Lung (tissue), 12 donors: ENCODE results near the gene DDX1. TPM values are rescaled to one million over a fixed set of nuclear protein-coding genes. Genes with fewer than 3 reads are reported as not detected.

Experiments used
- ATAC-seq: fragments of 200-7000 bp; cut with Tn5 transposase; one replicate; pipeline ENCODE4 v1.9.1; 2020; ENCODE audit warnings: moderate number of reproducible peaks; ENCODE audit not compliant: insufficient read depth, low FRiP score
- DNase-seq, 3 donors: peaks; one replicate each; pipeline ENCODE4 v3.0.0-alpha.2; 2013 to 2017
- H3K27ac ChIP-seq, 2 donors: one replicate each; pipeline ENCODE4 v1.5.1; 2013; ENCODE audit warnings: mild to moderate bottlenecking in 2 of 2, moderate library complexity in 2 of 2, control low read depth in 1 of 2, inconsistent platforms in 1 of 2, low read depth in 1 of 2, low read length in 1 of 2
- H3K27me3 ChIP-seq, 3 donors: one replicate each; pipeline ENCODE4 v1.5.1; 2013; ENCODE audit warnings: low read length in 2 of 3; ENCODE audit not compliant: control insufficient read depth in 3 of 3, insufficient read depth in 3 of 3
- H3K36me3 ChIP-seq, 4 donors: one replicate each; pipeline ENCODE4 v1.5.1; 2013; ENCODE audit warnings: low read length in 4 of 4, mild to moderate bottlenecking in 1 of 4, moderate library complexity in 1 of 4; ENCODE audit not compliant: control insufficient read depth in 4 of 4, insufficient read depth in 4 of 4
- H3K4me1 ChIP-seq, 5 donors: one replicate each; pipeline ENCODE4 v1.5.1; 2013; ENCODE audit warnings: low read length in 5 of 5, mild to moderate bottlenecking in 2 of 5, moderate library complexity in 1 of 5; ENCODE audit not compliant: control insufficient read depth in 5 of 5, insufficient read depth in 5 of 5
- H3K4me3 ChIP-seq: one replicate; pipeline ENCODE4 v1.5.1; 2013; ENCODE audit warnings: mild to moderate bottlenecking, control low read depth, moderate library complexity
- H3K9ac ChIP-seq, 2 donors: one replicate each; pipeline ENCODE4 v1.5.1; 2013; ENCODE audit warnings: low read length in 2 of 2, control low read depth in 1 of 2; ENCODE audit not compliant: insufficient read depth in 1 of 2
- H3K9me3 ChIP-seq, 4 donors: one replicate each; pipeline ENCODE4 v1.5.1; 2013; ENCODE audit warnings: low read length in 3 of 4, mild to moderate bottlenecking in 1 of 4, moderate library complexity in 1 of 4; ENCODE audit not compliant: control insufficient read depth in 4 of 4, insufficient read depth in 3 of 4
- WGBS, 2 donors: extraction: QIAGEN DNeasy Blood & Tissue Kit; methylation state at CpG; one replicate each; pipeline ENCODE4 v1.1.7; 2013; 5-methylcytosine and 5-hydroxymethylcytosine counted together
- polyA plus RNA-seq, 2 donors: library from polyadenylated mRNA; stranded (reverse); fragments of 200-250 nt; gene quantifications; one replicate each; pipeline ENCODE4 v1.2.1, GENCODE V29; 2013
- total RNA-seq, 2 donors: library from RNA; depleted of rRNA in 1 of 2; stranded (reverse); fragments of >200 nt in 1 of 2; gene quantifications; one replicate each; pipeline ENCODE4 v1.2.1, GENCODE V29; 2014 to 2021
- TF ChIP-seq, protein P1 (sequence below): IDR thresholded peaks from 2 replicates; pipeline ENCODE4 v1.5.1; 2012; ENCODE audit warnings: mild to moderate bottlenecking; ENCODE audit errors: control extremely low read depth, extremely low read depth
- donor health status: control.
- donor health status: control.
- donor health status: Bipolar disorder and iron deficiency.
- donor health status: healthy.
- donor health status: DM: yes; HTN: yes; CAD: no.

DDX1 gene
- total and polyA plus RNA-seq, 4 donors: 53.7 to 85.2 (median 60.5) TPM

GRCh38 chr2:15554525-15555218, 37.0 kb upstream of the DDX1 start:
- DNase-seq: no peak
- 95% methylated on average over 5 of the region's 5 CpGs for WGBS, 2 donors
- ATAC-seq: no peak

DNA sequence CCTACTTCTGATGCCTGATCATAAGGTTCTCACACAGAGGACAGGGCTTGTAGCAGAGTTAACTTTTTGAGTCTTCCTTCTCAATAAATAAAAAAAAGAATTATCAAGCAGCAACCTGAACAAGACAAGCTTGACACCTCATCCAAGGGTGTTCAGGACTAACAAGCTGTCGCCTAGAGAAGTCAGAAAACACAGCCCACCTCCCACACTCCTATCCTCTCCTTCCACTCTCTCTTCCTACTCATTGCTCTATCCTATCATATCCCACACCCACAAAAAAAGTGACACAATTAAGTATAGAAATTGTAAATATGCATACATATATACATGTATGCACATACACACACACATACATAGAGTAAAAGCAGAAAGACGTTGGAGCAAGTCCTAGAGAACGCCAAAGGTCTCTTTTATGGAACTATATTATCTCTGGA, 35.9 kb upstream of the DDX1 start:
- H3K4me1 ChIP-seq: peaks cover 0 to 18% (median 2%) of the 10 kb centered on the region in 5 donors
- TF ChIP-seq, protein P1, sequence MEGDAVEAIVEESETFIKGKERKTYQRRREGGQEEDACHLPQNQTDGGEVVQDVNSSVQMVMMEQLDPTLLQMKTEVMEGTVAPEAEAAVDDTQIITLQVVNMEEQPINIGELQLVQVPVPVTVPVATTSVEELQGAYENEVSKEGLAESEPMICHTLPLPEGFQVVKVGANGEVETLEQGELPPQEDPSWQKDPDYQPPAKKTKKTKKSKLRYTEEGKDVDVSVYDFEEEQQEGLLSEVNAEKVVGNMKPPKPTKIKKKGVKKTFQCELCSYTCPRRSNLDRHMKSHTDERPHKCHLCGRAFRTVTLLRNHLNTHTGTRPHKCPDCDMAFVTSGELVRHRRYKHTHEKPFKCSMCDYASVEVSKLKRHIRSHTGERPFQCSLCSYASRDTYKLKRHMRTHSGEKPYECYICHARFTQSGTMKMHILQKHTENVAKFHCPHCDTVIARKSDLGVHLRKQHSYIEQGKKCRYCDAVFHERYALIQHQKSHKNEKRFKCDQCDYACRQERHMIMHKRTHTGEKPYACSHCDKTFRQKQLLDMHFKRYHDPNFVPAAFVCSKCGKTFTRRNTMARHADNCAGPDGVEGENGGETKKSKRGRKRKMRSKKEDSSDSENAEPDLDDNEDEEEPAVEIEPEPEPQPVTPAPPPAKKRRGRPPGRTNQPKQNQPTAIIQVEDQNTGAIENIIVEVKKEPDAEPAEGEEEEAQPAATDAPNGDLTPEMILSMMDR: no peak
- H3K27me3 ChIP-seq: no peaks in the 10 kb centered on the region
- no peak overlapping the region for H3K27ac ChIP-seq
- WGBS, 2 donors: 91 to 92% methylated on average over 3 of the region's 3 CpGs
- H3K9ac ChIP-seq: no peak overlapping the region
- peaks cover 0 to 16% (median 10%) of the 10 kb centered on the region in 4 donors for H3K36me3 ChIP-seq
- DNase-seq (no peak), ATAC-seq (no peak)
- H3K4me3 ChIP-seq: no peak overlapping the region
- H3K9me3 ChIP-seq: no peaks in the 10 kb centered on the region

More at GRCh38 chr2:15554525-15555218, 37.0 kb upstream of the DDX1 start:
- Histone ChIP-seq H3K36me3 (peaks cover 0 to 16% (median 10%) of the 10 kb centered on the region in 4 donors), H3K27me3 (no peaks in the 10 kb centered on the region), H3K27ac (no peak overlapping the region), H3K4me3 (no peak overlapping the region), H3K9me3 (no peaks in the 10 kb centered on the region), H3K4me1 (peaks cover 0 to 14% (median 2%) of the 10 kb centered on the region in 5 donors), H3K9ac (no peak overlapping the region)
- TF ChIP-seq, protein P1: no peak

DNA sequence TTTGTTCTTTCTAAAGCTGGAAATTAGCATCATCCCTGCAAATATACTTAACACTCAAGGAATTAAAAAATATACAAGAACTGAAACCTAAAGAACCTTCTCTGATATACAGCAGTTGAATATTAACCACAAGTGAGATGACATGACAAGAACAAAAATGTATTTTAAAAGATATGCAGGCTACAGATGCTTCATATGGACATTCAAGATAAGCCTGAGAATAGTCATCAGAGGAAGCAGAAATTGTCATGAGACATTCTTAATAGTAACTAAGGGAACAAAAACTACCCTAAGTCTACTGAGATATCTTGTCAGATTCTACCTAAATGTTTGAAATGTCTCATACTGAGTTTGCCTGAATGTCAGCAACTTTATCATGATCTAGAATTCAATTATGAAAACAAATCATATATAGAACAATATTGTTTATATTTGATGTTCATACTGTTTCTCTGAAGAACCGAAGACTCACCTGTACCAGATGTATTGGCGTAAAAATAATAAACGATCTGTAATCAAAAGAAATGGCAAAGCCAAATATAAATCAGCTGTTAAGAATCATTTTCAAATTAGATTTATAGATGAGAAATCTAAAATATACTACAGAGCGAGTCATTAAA, 35.2 kb upstream of the DDX1 start:
- no peaks in the 10 kb centered on the region for H3K9me3 ChIP-seq
- H3K36me3 ChIP-seq: peaks cover 0 to 16% (median 8%) of the 10 kb centered on the region in 4 donors
- no peak overlapping the region for H3K9ac ChIP-seq
- ATAC-seq (no peak), DNase-seq (no peak)
- WGBS, 2 donors: 94% methylated on average over 4 of the region's 4 CpGs
- H3K4me1 ChIP-seq: peaks cover 0 to 18% (median 2%) of the 10 kb centered on the region in 5 donors
- H3K27me3 ChIP-seq: no peaks in the 10 kb centered on the region
- H3K4me3 ChIP-seq: no peak overlapping the region
- TF ChIP-seq, protein P1: no peak
- no peak overlapping the region for H3K27ac ChIP-seq
